GM12891 (cell line): ENCODE results near the gene EVX2.

Source experiments
- PAX5 ChIP-seq: IDR thresholded peaks from 2 replicates; pipeline ENCODE4 v1.6.1; 2011; ENCODE audit warnings: low read length, moderate library complexity, mild to moderate bottlenecking; ENCODE audit not compliant: insufficient read depth, severe bottlenecking
- POLR2A ChIP-seq: IDR thresholded peaks from 2 replicates; pipeline ENCODE4 v1.6.1; 2011; ENCODE audit warnings: low read depth, low read length, control low read depth
- POLR2AphosphoS5 ChIP-seq: IDR thresholded peaks from 2 replicates; pipeline ENCODE4 v1.6.1; 2011; ENCODE audit warnings: low read depth, low read length, control low read depth
- POU2F2 ChIP-seq: IDR thresholded peaks from 2 replicates; pipeline ENCODE4 v1.6.1; 2011; ENCODE audit warnings: low read depth, mild to moderate bottlenecking, control low read depth, low read length, moderate library complexity
- SPI1 ChIP-seq: IDR thresholded peaks from 2 replicates; pipeline ENCODE4 v1.6.1; 2011; ENCODE audit warnings: low read depth, low read length, control low read depth
- TAF1 ChIP-seq: IDR thresholded peaks from 2 replicates; pipeline ENCODE4 v1.6.1; 2011; ENCODE audit warnings: low read depth, low read length, control low read depth

GRCh38 chr2:176035013-176035691, 48.6 kb downstream of the EVX2 start:
- no peak for TF ChIP-seq POLR2A
- TF ChIP-seq POLR2AphosphoS5 = no peak
- no peak for TF ChIP-seq TAF1
- no peak for TF ChIP-seq POU2F2
- no peak for TF ChIP-seq SPI1
- no peak for TF ChIP-seq PAX5
